Hematopoietic multipotent progenitor cell treated with erythropoietin and hydrocortisone succinate and interleukin-3 and kit ligand, for 15 days (in vitro differentiated cells): ENCODE results near the gene GLT1D1.

Source experiments
- DNase-seq: peaks from one replicate; pipeline ENCODE4 v3.0.0-alpha.2; 2015; ENCODE audit warnings: low spot score

GLT1D1 gene

GRCh38 chr12:128916425-128916824 is 63.1 kb downstream of the GLT1D1 start:
- DNase-seq = no peak

- no peak for DNase-seq
These were observed 65.4 kb downstream of the GLT1D1 start for GRCh38 chr12:128918481-128919260.

GRCh38 chr12:128920468-128920867 is 67.2 kb downstream of the GLT1D1 start:
- DNase-seq = no peak

GRCh38 chr12:128928361-128928760 is 75.1 kb downstream of the GLT1D1 start:
- no peak for DNase-seq

- no peak for DNase-seq
These were observed 75.8 kb downstream of the GLT1D1 start for GRCh38 chr12:128929057-128929456.

DNA sequence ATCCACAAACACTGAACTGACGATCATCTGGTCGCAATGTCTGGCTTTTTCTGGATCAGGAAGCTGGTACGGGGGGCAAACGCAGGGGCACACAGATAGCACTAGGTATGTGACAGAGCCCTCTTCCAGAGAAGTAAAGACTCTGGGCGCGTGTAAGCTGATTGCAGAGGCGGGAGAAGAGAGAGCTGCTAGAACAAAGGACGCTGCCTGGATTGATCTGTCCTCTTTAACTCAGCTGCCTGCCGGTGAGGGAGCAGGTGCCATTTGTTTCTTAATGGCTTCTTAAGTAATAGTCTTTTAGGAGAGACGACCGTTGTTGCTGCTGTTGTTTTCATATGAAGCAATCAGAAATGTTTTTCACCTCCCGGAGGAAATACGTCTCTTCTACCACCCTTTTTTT is 77.3 kb downstream of the GLT1D1 start:
- DNase-seq = no peak

DNA sequence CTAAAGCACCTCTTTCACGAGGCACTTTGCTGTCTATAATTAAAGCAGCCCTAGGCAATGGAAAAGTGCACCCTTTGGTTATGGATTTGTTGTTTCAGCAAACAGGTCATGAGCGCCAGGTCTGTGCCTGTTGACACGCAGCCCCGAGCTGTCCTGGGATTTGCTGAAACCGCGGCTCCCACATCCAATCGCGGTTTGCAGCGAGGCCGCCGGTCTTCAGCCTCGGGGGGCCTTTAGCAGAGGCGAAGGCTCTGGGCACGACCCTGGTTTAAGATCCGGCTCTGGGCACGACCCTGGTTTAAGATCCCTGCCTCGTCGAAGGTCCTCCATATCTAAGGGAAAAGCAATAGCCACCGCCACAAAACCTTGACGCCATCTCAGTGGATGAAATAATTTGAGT is 79.2 kb downstream of the GLT1D1 start:
- DNase-seq = no peak

- no peak for DNase-seq
These were observed 79.8 kb downstream of the GLT1D1 start for GRCh38 chr12:128933039-128933438.

- DNase-seq = no peak
These were observed 80.6 kb downstream of the GLT1D1 start for GRCh38 chr12:128933926-128934325.

GRCh38 chr12:128938886-128939285 is 85.6 kb downstream of the GLT1D1 start:
- no peak for DNase-seq

DNA sequence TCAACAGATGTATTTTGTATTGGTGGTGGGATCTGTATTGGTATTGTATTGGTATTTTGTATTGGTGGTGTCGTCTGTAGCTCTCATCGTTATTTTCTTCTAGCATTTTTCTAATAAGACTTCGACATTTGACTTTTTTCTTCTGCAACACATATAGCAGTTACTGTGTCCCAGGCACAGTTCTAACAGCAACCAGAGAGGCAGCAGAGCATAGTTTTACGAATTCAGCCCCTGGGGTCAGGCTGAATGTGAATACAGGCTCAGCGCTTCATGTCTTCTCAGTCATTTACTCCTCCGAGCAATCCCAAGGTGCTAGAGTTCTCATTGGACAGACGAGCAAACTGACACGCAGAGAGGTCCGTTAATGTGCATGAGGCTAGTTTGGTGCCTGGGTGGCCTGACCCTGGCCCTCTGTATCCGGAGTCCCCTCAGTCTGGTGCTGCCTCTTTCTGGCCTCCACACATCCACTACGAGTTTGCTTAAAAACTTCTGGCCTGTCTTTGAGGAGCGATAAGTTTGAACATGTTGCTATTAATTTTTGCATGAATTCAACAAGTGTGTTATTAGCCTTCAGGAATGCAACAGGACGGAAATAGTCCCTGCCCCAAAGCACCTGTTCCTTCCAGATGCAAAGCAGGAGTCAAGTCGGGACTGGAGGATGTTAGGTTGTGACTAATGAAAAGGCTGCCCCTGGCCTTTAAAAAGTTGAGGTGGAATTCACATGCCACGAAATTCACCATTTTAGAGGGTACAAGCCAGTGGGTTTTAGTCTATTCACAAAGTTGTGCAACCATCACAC is 87.0 kb downstream of the GLT1D1 start:
- no peak for DNase-seq

- no peak for DNase-seq
These were observed 87.7 kb downstream of the GLT1D1 start for GRCh38 chr12:128940974-128941373.

DNA sequence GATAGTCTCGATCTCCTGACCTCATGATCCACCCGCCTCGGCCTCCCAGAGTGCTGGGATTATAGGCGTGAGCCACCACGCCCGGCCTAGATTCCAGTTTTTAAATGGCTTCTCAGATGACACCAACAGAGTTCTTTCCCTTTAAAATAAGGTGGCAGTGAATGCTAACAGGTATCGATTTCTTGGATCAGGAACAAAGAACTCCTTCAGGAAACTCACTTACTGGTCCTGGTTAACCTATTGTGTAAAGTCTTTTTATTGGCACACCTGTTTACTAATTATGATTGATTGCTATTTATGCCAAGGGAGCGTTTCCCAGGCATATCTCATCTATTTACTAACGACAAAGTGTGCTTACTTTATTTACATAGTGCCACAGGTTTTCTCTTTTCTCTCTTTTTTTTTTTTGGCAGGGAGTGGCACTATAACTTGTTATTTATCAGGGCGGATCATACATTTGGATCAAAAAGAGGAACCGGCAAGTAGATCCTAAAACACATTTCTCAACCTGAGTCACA is 89.7 kb downstream of the GLT1D1 start:
- no peak for DNase-seq

DNA sequence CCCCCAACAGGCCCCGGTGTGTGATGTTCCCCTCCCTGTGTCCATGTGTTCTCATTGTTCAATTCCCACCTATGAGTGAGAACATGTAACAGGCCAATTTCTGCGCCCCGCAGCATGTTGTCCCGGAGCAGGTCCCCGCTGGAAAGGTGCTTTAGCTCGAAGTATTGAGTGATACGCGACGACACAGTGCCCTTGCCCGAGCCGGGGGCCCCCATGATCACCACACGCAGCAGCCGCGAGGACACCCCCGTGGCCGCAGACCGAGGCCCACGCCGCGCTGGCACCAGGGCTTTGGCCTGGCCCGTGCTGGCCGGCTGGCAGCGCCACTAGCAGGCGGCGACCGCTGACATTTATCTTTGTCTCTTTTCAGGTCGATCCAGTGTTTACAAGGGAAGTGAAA is 91.7 kb downstream of the GLT1D1 start:
- no peak for DNase-seq

DNA sequence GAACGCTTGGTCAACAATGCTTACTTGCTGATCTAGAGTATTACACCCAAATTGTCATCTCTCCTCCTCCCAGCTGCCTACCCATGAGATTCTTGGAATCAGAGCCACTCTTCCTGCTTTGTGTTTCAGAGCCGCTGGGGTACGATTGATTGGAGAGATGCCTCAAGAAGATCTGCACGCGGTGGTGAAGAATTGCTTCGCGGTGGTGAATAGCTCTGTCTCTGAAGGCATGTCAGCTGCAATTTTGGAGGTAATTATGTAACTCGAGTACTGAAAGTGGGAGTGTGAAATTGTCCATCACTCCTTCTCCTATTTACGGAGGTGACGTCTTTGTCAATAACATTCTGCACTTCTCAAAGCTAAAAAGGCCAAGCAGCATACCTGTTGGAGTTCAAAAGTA is 93.9 kb downstream of the GLT1D1 start:
- DNase-seq = no peak

DNA sequence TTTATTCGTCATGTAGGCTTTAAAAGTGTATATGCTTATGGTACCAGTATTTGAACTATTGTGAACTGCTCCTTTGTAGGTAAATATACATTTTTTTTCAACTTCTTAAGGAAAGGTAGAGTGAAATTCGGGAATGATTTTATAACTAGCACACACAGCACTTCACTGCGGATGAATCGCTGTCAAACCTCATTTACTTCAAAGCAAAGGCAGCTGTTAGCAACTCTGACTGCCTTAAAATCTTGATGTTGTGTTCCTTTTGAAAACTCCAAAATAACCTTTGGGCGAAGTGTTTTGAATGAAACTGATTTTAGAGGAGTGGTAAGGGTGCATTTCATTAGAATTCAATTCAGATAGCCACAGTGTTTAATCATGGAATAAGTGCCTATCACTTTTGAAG is 95.8 kb downstream of the GLT1D1 start:
- no peak for DNase-seq

DNA sequence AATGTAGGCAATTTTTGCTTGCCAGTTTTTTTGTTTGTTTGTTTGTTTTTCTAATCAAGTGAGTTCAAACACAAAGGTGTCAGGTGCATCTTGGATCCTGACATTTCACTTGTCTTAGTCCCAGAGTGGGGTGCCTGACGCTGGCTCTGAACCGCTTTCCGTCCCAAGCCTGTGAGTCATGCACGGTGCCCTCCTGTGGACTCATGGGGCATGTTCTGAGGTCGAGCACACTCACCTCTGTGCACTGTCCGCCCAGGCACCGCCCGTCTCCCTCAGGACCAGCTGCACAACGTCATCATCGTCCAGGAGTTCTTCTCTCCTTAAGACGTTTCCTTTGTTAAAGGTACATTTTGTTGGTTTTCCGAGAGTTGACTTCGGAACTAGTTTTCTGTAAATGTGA is 98.2 kb downstream of the GLT1D1 start:
- no peak for DNase-seq

GRCh38 chr12:128956755-128957154 is 103.5 kb downstream of the GLT1D1 start:
- DNase-seq = no peak

DNA sequence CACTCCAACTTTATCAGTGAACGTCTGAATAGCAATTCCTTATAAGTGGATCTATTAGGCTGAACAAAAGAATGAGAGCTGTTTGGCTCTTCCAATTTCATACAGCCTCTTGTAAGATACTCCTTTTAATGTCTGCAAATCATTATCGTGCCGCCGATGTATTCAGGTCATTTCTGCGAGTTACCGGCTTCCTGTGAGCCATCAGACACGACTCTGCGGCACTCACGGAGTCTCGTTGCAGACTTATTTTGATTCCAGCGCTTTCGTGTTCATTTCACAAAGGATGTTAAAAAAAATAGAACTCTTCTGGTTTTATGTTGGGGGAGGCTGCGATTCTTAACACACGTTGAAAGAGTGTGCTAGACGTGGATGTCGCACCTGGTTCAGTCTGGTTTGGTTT is 106.6 kb downstream of the GLT1D1 start:
- no peak for DNase-seq

DNA sequence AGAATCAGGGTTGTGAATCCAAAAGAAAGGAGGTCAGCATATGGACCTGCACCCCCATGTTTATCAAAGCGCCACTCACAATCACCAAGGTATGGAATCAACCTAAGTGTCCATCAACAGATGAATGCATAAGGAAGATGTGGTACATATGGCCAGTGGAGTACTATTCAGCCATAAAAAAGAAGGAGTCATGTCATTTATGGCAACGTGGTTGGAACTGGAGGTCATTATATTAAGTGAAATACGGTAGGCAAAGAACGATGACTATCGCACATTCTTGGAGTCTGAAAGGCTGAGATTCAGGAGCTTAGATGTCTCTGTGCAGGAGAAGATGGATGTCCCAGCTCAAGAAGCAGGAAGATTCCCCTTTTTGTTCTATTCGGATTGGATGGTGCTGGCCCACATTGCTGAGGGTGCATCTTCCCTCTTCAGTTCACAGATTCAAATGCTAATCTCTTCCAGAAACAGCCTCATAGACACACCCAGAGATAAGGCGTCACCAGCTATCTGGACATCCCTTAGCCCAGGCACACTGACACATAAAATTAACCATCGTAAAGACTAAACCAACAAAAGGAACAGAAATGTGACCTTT is 108.1 kb downstream of the GLT1D1 start:
- no peak for DNase-seq

- no peak for DNase-seq
These were observed 108.7 kb downstream of the GLT1D1 start for GRCh38 chr12:128961957-128962356.

DNA sequence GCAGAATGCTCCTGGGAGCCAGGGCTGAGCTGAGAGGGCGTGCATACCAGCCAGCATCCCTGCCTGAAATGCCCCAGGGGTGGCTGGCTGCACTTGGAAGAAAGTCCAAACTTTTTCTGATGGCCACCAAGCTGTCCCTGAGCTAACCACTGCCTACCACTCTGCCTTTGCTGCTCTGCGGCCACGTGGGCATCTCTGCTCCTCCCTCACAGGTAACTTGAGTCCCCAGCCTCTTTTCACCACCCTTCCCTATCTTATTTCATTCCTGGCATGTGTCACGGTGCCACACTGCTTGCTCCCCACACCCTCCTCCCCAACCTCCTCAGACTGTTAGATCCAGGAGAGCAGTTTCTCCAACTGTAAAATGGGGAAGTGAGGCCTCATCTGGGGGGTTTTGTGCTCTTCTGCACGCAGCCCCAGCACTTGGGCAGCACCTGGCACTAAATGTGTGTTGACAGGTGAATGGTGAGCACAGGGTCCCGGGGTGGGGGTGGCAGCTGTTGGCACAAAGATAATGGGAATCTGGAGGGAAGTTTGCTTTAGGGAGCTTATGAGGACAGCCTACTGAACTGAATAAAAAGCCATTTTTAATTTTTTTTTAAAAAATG is 113.0 kb downstream of the GLT1D1 start:
- DNase-seq = no peak
